Naive thymus-derived CD8-positive, alpha-beta T cell (primary cell): ENCODE results near the gene BAHCC1. TPM values are rescaled to one million over a fixed set of nuclear protein-coding genes. Genes with fewer than 3 reads are reported as not detected.
"Not testable (repeated sequence)": the region's sequence is repeated elsewhere in the genome, so short reads cannot be mapped to it uniquely, and the experiment has no call there.

ENCODE experiments used
- ATAC-seq, 2 donors: fragments of 150-1000 bp; cut with Tn5 transposase in 1 of 2; sonication (Bioruptor Pico), chemical (Tn5 transposase) in 1 of 2; 1 replicate in 1 of 2; 2 replicates in 1 of 2; pipeline ENCODE4 v1.10.0; 2021; ENCODE audit warnings: mild to moderate bottlenecking in 2 of 2, moderate library complexity in 2 of 2
- POLR2A ChIA-PET: fragments of 350-600 bp; sonication (Branson Sonifier 250); formaldehyde crosslinking; loops from one replicate; lab custom pipeline; 2021; ENCODE audit warnings: antibody characterized with exemption; lab: Charles Lee
- DNase-seq, 10 donors: peaks; one replicate each; pipeline versions ENCODE4 v3.0.0 to v3.0.0-alpha.2; 2020 to 2022
- H3K27ac Mint-ChIP-seq, 10 donors: one replicate each; pipeline ENCODE4 v1.8.0; 2020 to 2022; ENCODE audit warnings: mild to moderate bottlenecking in 10 of 10, mixed read lengths in 10 of 10, moderate library complexity in 4 of 10, inconsistent platforms in 1 of 10
- H3K27me3 Mint-ChIP-seq, 5 donors: one replicate each; pipeline ENCODE4 v1.8.0; 2021 to 2022; ENCODE audit warnings: mixed read lengths in 5 of 5
- H3K36me3 Mint-ChIP-seq, 3 donors: one replicate each; pipeline ENCODE4 v1.8.0; 2020 to 2022; ENCODE audit warnings: mixed read lengths in 3 of 3, mild to moderate bottlenecking in 2 of 3, inconsistent platforms in 1 of 3
- H3K4me1 Mint-ChIP-seq, 4 donors: one replicate each; pipeline ENCODE4 v1.8.0; 2021 to 2022; ENCODE audit warnings: mixed read lengths in 4 of 4
- H3K4me3 Mint-ChIP-seq, 10 donors: one replicate each; pipeline ENCODE4 v1.8.0; 2020 to 2022; ENCODE audit warnings: mild to moderate bottlenecking in 10 of 10, mixed read lengths in 10 of 10, moderate library complexity in 6 of 10, inconsistent platforms in 1 of 10
- H3K9me3 Mint-ChIP-seq, 9 donors: one replicate each; pipeline ENCODE4 v1.8.0; 2020 to 2022; ENCODE audit warnings: mixed read lengths in 9 of 9, mild to moderate bottlenecking in 3 of 9, inconsistent platforms in 1 of 9, moderate library complexity in 1 of 9
- polyA plus RNA-seq, 3 donors: library from polyadenylated mRNA; unstranded; fragments of 300-500 nt; fragmentation: Illumina TruSeq; gene quantifications; one replicate each; pipeline ENCODE4 v1.2.3, GENCODE V29; 2021
- total RNA-seq, 8 experiments: library from RNA in 2 of 8; stranded (reverse) in 2 of 8; gene quantifications; one replicate each; pipeline ENCODE4 v1.2.3 and lab custom pipeline; 2021 to 2026

The BAHCC1 gene
- total and polyA plus RNA-seq, 5 experiments from 2014 or later, result not detected

DNA sequence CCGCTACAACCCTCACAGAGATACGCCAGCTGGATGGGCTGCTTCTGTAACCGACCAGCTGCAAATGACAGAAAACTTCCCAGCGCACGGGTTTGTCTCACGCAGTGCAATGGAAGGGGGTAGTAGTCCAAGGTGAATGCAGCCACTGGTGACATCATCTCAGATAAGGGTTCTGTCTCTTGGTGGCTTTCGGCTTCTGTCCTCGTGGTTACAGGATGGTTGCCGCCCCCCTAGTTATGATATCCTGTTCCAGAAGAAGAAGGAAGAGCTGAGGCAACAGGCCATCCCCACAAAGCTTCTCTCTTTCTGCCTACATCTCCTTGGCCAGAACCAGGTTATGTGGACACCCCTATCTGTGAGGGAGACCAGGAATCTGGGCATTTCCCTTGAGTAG is 40.3 kb upstream of the BAHCC1 start:
- Mint-ChIP-seq H3K4me3 (no peak overlapping the region), H3K9me3 (no peaks in the 10 kb centered on the region), H3K36me3 (no peaks in the 10 kb centered on the region), H3K4me1 (peaks cover 0 to 8% (median under 1%) of the 10 kb centered on the region in 4 donors), H3K27ac (no peak overlapping the region), H3K27me3 (peaks cover 4 to 37% (median 11%) of the 10 kb centered on the region in 5 donors)
- DNase-seq, result peak in 1 of 10 donors; percentile 14
- POLR2A ChIA-PET, result no interaction called here
- no peak for ATAC-seq

- Mint-ChIP-seq H3K9me3 (no peaks in the 10 kb centered on the region), H3K27ac (no peak overlapping the region), H3K27me3 (peaks cover 16 to 68% (median 29%) of the 10 kb centered on the region in 5 donors), H3K36me3 (no peaks in the 10 kb centered on the region), H3K4me3 (no peak overlapping the region), H3K4me1 (peaks cover 0 to 7% (median under 1%) of the 10 kb centered on the region in 4 donors)
- POLR2A ChIA-PET, result no interaction called here
- no peak for DNase-seq
- no peak for ATAC-seq
Observed at GRCh38 chr17:81359218-81359617, 36.0 kb upstream of the BAHCC1 start.

GRCh38 chr17:81362001-81362400 is 33.3 kb upstream of the BAHCC1 start:
- POLR2A ChIA-PET, H3K4me3 Mint-ChIP-seq, DNase-seq, H3K36me3 Mint-ChIP-seq, ATAC-seq, H3K9me3 Mint-ChIP-seq, H3K27ac Mint-ChIP-seq: not testable (repeated sequence)
- Mint-ChIP-seq H3K4me1 (peaks cover 7 to 24% (median 17%) of the 10 kb centered on the region in 4 donors), H3K27me3 (peaks cover 21 to 78% (median 41%) of the 10 kb centered on the region in 5 donors)

DNA sequence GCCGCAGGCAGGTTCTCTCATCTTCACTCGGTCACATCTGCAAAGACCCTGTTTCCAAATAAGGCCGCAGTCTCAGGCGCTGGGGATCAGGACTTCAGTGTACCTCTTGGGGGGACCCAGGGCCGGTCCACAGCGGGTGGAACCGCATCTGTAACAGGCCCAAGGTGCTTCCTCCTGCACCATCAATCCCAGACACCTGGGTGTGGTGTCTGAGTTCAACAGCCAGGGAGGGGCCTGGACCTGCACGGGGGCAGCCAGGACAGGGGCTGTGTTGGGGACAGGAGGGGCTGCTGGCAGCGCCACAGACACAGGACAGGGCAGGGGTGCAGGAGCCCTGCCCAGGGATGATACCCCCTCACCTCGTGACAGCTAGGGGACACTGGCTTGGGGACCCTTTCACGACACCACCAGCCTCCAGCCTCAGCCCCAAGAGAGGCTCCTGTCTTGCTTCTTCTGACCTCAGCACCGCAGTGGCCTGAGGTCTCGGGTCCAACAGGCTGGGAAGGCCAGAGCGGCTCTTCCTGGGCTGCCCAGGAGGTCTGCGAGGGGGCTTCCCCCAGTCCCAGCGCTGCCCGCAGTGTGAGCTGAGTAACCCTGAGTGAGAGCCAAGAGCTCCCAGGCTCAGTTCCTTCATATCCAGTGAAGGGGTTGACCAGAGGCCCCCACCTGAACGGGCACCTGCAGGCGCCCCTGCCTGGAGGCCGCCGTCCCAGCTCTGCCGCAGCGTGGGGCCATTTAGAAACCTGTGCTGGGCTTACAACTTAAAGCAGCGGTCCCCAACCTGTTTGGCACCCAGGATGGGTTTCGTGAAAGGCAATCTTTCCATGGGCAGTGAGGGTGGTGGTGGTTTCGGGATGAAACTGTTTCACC is 30.7 kb upstream of the BAHCC1 start:
- ATAC-seq (no peak), DNase-seq (no peak)
- H3K4me1 Mint-ChIP-seq, result peaks cover 7 to 19% (median 17%) of the 10 kb centered on the region in 4 donors
- POLR2A ChIA-PET, result no interaction called here
- H3K36me3 Mint-ChIP-seq, result no peaks in the 10 kb centered on the region
- H3K4me3 Mint-ChIP-seq, result peak overlapping the region in 9 of 10 donors; percentile 15 to 76 (median 61)
- no peaks in the 10 kb centered on the region for H3K9me3 Mint-ChIP-seq
- peak overlapping the region in 2 of 10 donors; percentile 11 to 37 for H3K27ac Mint-ChIP-seq
- peaks cover 20 to 58% (median 36%) of the 10 kb centered on the region in 5 donors for H3K27me3 Mint-ChIP-seq

DNA sequence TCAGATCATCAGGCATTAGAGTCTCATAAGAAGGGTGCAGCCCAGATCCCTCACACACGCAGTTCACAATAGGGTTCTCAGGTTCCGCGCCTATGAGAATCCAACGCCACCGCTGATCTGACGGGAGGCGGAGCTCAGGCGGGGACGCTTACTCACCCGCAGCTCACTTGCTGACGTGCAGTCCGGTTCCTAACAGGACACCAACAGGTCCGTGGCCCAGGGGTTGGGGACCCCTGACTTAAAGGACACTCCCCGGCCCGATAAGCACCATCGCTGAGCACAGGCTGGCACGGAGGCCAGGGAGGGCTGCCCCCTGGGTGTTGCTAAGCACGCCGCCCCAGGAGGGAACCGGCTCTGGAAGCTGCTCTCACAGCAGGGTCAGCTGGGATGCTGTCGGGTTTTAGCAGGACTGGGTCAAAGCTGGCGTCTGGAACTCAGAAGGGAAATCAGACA is 30.1 kb upstream of the BAHCC1 start:
- no peak for DNase-seq
- H3K27me3 Mint-ChIP-seq, result peaks cover 20 to 52% (median 34%) of the 10 kb centered on the region in 5 donors

DNA sequence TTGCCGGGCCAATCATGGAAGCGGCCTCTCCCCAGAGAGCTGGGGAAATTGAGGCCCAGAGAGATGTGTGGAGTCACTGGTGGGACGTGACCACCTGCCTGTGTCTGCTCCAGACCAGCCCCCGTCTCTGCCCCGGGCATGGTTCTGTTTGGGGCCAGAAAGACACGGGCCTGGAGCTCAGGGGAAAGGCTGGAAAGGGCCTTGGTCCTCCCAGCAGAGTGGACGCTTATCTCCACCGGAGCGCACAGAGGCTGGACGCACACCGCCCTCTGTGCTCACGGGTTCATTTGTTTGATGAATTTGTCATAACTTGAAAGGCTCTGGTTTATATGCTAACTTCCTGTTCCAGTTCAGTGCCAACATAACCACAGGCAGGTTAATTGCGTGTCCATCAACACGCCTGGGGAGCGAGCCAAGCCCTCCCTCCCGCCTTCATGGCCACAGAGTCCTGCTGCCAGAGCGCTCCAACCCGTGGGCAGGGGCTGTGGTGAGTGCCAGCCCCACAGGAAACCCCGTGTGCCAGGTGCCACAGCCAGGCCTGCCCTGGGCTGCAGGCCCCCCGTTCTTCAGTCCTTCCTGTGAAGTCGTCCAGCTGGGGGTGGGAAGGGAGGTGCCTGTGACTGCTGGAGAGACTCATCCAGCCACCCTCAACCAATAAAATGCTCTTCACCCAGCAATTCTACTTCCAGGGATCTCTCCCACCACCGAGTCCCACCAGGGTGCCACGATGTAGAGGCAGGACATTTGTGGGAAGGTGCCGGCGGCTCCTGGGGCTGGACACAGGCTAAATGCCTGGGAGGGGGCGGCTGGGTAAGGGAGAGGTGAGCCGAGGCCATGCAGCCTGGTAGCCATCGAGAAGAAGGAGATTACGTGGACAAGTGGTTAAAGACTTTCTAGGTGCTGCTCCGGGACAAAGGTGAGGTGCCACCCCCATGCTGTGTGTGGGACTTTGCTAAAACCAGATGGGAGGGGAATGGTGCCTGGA is 29.4 kb upstream of the BAHCC1 start:
- H3K27me3 Mint-ChIP-seq, result peaks cover 20 to 50% (median 32%) of the 10 kb centered on the region in 5 donors
- POLR2A ChIA-PET, result no interaction called here
- ATAC-seq (peak; percentile 73 to 79), DNase-seq (peak in 2 of 10 donors; percentile 25 to 33)
- peaks cover 7 to 19% (median 17%) of the 10 kb centered on the region in 4 donors for H3K4me1 Mint-ChIP-seq
- no peak overlapping the region for H3K27ac Mint-ChIP-seq
- peak overlapping the region; percentile 48 to 82 (median 64) for H3K4me3 Mint-ChIP-seq
- no peaks in the 10 kb centered on the region for H3K9me3 Mint-ChIP-seq
- no peaks in the 10 kb centered on the region for H3K36me3 Mint-ChIP-seq

More for the DNA sequence above, 30.1 kb upstream of the BAHCC1 start:
- Mint-ChIP-seq H3K4me3 (peak overlapping the region; percentile 15 to 82 (median 64)), H3K27ac (peak overlapping the region in 2 of 10 donors; percentile 11 to 37), H3K36me3 (no peaks in the 10 kb centered on the region), H3K4me1 (peaks cover 7 to 19% (median 17%) of the 10 kb centered on the region in 4 donors), H3K9me3 (no peaks in the 10 kb centered on the region)
- ATAC-seq, result peak; percentile 39 to 42
- POLR2A ChIA-PET, result no interaction called here

DNA sequence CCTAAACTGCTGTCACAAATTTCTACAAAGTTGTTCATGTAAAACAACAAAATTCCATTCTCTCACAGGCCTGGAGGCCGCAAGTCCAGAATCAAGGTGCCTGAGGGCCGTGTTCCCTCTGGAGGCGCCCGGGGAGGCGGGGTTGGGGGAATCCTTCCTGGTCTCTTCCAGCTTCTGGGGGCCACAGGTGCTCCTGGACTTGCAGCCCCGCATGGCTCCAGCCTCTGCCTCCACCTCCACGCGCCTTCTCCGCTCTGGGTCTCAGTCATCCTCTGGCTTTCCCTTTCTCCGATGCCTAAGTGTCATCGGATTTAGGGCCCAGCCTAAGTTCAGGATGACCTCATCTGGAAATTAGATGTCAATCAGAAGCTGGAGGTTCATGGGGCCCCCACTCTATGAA is 28.6 kb upstream of the BAHCC1 start:
- ATAC-seq, result no peak
- H3K36me3 Mint-ChIP-seq, result no peaks in the 10 kb centered on the region

GRCh38 chr17:81367171-81367570 is 28.1 kb upstream of the BAHCC1 start:
- H3K27me3 Mint-ChIP-seq, result peaks cover 17 to 43% (median 29%) of the 10 kb centered on the region in 5 donors
- peaks cover 7 to 18% (median 16%) of the 10 kb centered on the region in 4 donors for H3K4me1 Mint-ChIP-seq
- H3K27ac Mint-ChIP-seq, result no peak overlapping the region
- no peak overlapping the region for H3K4me3 Mint-ChIP-seq
- DNase-seq (no peak), ATAC-seq (no peak)
- POLR2A ChIA-PET, result interaction anchor here (1.0 kb wide), 1 partner anchor 30 kb away, joined by 3 read pairs; no protein-coding TSS in a partner anchor
- H3K36me3 Mint-ChIP-seq, result no peaks in the 10 kb centered on the region
- no peaks in the 10 kb centered on the region for H3K9me3 Mint-ChIP-seq

More for the DNA sequence above, 28.6 kb upstream of the BAHCC1 start:
- no peak for DNase-seq
- H3K27ac Mint-ChIP-seq, result no peak overlapping the region
- no peaks in the 10 kb centered on the region for H3K9me3 Mint-ChIP-seq
- peaks cover 7 to 19% (median 17%) of the 10 kb centered on the region in 4 donors for H3K4me1 Mint-ChIP-seq
- peak overlapping the region in 5 of 10 donors; percentile 22 to 66 (median 42) for H3K4me3 Mint-ChIP-seq
- POLR2A ChIA-PET, result interaction anchor here (1.0 kb wide), 1 partner anchor 31 kb away, joined by 3 read pairs; no protein-coding TSS in a partner anchor
- H3K27me3 Mint-ChIP-seq, result peaks cover 20 to 48% (median 32%) of the 10 kb centered on the region in 5 donors

DNA sequence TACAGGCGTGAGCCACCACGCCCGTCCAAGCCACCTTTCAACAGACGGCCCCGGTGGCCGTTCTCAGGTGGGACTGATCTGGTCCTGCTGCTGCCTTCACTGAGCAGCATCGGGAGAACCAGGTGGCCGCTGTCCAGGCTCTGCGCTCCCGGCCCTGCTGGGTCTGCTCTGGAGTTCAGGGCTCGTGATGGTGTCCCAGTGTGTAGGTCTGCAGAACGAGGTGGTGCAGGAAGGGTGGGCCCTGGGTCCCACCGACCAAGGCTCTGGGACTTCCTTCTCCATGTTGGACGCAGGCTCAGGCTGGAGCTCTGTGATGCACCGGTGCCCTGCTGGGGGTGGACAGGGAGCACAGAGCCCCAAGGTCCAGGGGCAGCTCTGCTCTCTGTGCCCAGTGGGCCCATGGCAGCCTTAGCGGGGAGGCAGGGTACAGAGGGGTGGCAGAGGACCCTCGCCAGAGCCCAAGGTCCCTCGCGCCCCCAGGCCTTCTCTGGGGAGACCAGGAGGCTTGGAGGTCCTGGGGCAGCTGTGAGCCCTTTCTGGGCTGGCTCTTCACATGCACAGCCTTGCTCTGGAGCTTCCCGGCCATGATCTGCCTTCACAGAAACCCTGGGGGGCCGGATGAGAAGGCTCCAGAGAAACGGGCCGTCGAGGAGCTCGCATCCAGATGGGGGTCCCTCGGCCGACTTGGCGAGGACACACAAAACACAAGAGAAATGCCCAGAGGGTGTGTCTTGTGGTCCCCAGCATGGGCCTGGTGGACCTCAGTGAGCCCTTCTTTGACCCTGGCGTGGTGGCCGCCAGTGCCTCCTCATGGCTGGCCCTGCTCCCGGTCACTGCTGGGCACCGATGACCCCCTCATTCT is 26.9 kb upstream of the BAHCC1 start:
- no peaks in the 10 kb centered on the region for H3K36me3 Mint-ChIP-seq
- no peak overlapping the region for H3K27ac Mint-ChIP-seq
- DNase-seq (no peak), ATAC-seq (no peak)
- POLR2A ChIA-PET, result no interaction called here
- H3K4me1 Mint-ChIP-seq, result peaks cover 7 to 18% (median 16%) of the 10 kb centered on the region in 4 donors
- no peak overlapping the region for H3K4me3 Mint-ChIP-seq
- H3K9me3 Mint-ChIP-seq, result no peaks in the 10 kb centered on the region
- peaks cover 10 to 31% (median 19%) of the 10 kb centered on the region in 5 donors for H3K27me3 Mint-ChIP-seq

GRCh38 chr17:81370294-81370693 is 25.0 kb upstream of the BAHCC1 start:
- no peak for ATAC-seq
- Mint-ChIP-seq H3K4me1 (peaks cover 4 to 13% (median 12%) of the 10 kb centered on the region in 4 donors), H3K27ac (no peak overlapping the region), H3K9me3 (no peaks in the 10 kb centered on the region), H3K4me3 (no peak overlapping the region), H3K36me3 (no peaks in the 10 kb centered on the region), H3K27me3 (peaks cover 2 to 16% (median 10%) of the 10 kb centered on the region in 5 donors)
- POLR2A ChIA-PET, result interaction anchor here (0.7 kb wide), 1 partner anchor 27 kb away, joined by 5 read pairs; no protein-coding TSS in a partner anchor
- DNase-seq, result peak in 1 of 10 donors; percentile 27

DNA sequence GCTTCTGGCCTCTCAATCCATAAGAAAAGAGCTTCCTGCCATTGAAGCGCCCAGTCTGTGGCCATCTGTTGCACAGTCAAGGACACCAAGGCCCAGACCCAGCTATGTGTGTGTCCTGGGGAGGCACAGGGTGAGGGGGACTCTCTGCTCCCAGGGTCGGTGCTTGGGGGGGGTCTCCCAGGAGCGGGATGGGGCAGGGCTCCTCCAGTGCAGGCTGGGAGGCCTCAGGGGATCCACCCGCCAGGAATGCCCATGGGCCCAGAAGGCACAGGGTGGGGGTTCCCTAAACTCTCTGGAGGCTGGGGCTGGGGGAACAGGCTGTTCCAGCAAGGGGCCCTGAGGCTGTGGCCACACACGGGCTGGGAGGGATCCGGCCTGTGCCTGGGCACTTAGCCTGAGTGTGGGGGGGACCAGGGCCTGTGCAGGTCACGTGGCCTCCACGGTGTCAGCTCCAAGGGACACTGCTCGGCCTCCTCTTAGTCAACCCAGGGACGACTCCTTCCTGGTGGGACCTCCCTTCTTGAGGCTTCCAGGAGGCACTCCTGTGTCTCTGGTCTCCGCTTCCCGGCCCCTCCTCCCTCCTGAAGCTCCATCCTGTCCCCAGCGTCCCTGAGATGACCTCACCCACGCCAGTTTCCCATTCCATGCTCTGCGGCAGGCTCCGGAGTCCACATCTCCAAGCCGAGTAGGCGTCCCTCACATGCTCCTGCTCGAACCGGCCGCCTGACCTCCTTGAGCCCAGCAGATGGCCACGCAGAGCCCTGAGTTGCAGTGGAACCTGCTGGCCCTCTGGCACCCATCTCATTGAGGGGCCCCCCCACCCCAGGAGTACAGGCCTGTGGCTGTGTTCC is 23.1 kb upstream of the BAHCC1 start:
- Mint-ChIP-seq H3K27me3 (peaks cover 0 to 4% (median 2%) of the 10 kb centered on the region in 5 donors), H3K4me1 (no peaks in the 10 kb centered on the region), H3K4me3 (no peak overlapping the region), H3K36me3 (no peaks in the 10 kb centered on the region), H3K27ac (no peak overlapping the region), H3K9me3 (no peaks in the 10 kb centered on the region)
- DNase-seq (peak in 1 of 10 donors; percentile 60), ATAC-seq (no peak)
- POLR2A ChIA-PET, result no interaction called here
